ENCODE data around the gene MSH5. TPM values are rescaled to one million over a fixed set of nuclear protein-coding genes. Genes with fewer than 3 reads are reported as not detected.

Gene MSH5
- total and polyA plus RNA-seq, 2 of the 13 experiments (the other 11 are each of a cell fraction or from before 2014, with no cell fraction given): 10.2 to 38.7 TPM

DNA sequence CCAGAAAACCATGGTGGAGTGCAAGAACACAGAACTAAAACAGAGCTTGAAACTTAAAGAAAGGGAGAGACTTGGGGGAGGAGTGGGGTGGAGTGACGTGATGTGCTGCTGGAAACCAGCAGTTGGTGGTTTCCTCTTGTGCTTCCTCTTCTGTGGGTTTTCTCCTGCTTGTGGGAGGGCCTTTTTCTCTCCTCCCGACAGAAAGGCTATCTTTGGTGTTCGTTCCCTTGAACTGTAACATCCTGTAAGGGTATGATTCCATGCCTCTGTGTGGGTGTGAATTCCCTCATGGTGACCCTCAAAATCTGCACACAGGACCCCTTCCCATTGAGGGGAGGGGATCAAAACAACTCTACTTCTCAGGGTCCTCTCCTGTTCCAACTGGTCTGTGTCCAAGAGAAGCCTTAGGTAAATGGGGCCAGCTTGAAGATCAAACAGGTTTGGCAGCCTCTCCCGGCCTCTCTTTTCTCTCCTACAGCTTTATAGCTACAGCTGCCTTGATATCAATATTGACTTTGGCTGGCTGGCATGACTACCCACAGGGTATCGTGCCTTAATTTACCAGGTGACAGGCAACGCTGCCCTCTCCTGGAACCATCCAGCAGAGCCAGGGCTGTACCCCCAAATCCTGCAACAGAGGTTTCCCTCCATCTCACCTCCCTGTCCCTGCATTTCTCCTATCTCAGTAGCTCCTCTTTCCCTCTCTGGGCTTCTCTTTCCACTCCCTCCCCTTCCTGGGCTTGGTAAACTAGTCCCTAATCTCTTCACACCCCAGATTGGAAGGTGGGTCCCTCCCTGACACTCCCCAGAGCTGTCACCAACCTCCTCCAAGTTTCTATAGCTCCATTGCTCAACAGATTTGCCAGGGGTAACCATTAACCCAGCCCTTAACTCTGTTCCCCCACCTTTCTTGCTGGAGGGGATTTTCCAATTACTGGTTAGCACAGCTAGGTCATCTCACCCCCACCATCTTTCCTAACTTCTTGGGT lies 1.5 kb upstream of the MSH5 start (continued):
- TF ChIP-seq, protein P1, sequence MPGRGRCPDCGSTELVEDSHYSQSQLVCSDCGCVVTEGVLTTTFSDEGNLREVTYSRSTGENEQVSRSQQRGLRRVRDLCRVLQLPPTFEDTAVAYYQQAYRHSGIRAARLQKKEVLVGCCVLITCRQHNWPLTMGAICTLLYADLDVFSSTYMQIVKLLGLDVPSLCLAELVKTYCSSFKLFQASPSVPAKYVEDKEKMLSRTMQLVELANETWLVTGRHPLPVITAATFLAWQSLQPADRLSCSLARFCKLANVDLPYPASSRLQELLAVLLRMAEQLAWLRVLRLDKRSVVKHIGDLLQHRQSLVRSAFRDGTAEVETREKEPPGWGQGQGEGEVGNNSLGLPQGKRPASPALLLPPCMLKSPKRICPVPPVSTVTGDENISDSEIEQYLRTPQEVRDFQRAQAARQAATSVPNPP (CRISPR knock-in tag; IDR thresholded peaks at IDR 0.05): peak; percentile 35; the same call in 1 of the 2 replicates
- TF ChIP-seq, protein P2, sequence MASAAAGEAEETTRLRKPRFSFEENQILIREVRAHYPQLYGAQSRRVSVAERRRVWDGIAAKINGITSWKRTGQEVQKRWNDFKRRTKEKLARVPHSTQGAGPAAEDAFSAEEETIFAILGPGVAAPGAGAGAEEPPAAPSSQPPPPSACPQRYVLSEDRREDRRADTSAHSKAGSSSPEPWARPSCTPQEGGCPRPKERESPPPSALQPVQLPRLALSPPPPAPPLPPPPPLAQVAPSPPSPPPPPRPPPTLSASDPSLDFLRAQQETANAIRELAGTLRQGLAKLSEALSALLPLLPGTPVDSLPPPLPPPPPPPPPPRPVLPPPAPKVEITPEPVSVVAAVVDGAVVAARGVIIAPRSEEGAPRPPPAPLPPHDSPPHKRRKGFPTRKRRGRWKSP (CRISPR knock-in tag; IDR thresholded peaks at IDR 0.05): 0 out of 2 replicates have a peak, but pooled peaks have one; percentile 11
- TF ChIP-seq, protein P3, sequence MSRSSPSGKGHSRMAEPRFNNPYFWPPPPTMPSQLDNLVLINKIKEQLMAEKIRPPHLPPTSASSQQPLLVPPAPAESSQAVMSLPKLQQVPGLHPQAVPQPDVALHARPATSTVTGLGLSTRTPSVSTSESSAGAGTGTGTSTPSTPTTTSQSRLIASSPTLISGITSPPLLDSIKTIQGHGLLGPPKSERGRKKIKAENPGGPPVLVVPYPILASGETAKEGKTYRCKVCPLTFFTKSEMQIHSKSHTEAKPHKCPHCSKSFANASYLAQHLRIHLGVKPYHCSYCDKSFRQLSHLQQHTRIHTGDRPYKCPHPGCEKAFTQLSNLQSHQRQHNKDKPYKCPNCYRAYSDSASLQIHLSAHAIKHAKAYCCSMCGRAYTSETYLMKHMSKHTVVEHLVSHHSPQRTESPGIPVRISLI (CRISPR knock-in tag; IDR thresholded peaks at IDR 0.05; ENCODE audit: borderline replicate concordance): peak; percentile 81; the same call in 1 of the 2 replicates
- TF ChIP-seq, protein P4, sequence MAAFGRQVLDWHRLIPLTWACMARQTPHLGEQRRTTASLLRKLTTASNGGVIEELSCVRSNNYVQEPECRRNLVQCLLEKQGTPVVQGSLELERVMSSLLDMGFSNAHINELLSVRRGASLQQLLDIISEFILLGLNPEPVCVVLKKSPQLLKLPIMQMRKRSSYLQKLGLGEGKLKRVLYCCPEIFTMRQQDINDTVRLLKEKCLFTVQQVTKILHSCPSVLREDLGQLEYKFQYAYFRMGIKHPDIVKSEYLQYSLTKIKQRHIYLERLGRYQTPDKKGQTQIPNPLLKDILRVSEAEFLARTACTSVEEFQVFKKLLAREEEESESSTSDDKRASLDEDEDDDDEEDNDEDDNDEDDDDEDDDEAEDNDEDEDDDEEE (CRISPR knock-in tag; IDR thresholded peaks at IDR 0.05): no peak
- TF ChIP-seq ZNF616 (CRISPR knock-in tag; IDR thresholded peaks at IDR 0.05; ENCODE audit: low read depth): 0 out of 2 replicates have a peak, but pooled peaks have one; percentile 43
- TF ChIP-seq NKX3-1 (CRISPR knock-in tag; IDR thresholded peaks at IDR 0.05): peak; percentile 43; the same call in 1 of the 2 replicates
- TF ChIP-seq ZFP36L2 (CRISPR knock-in tag; IDR thresholded peaks at IDR 0.05): peak; percentile 69; the same call in 1 of the 2 replicates
- TF ChIP-seq, protein P5, sequence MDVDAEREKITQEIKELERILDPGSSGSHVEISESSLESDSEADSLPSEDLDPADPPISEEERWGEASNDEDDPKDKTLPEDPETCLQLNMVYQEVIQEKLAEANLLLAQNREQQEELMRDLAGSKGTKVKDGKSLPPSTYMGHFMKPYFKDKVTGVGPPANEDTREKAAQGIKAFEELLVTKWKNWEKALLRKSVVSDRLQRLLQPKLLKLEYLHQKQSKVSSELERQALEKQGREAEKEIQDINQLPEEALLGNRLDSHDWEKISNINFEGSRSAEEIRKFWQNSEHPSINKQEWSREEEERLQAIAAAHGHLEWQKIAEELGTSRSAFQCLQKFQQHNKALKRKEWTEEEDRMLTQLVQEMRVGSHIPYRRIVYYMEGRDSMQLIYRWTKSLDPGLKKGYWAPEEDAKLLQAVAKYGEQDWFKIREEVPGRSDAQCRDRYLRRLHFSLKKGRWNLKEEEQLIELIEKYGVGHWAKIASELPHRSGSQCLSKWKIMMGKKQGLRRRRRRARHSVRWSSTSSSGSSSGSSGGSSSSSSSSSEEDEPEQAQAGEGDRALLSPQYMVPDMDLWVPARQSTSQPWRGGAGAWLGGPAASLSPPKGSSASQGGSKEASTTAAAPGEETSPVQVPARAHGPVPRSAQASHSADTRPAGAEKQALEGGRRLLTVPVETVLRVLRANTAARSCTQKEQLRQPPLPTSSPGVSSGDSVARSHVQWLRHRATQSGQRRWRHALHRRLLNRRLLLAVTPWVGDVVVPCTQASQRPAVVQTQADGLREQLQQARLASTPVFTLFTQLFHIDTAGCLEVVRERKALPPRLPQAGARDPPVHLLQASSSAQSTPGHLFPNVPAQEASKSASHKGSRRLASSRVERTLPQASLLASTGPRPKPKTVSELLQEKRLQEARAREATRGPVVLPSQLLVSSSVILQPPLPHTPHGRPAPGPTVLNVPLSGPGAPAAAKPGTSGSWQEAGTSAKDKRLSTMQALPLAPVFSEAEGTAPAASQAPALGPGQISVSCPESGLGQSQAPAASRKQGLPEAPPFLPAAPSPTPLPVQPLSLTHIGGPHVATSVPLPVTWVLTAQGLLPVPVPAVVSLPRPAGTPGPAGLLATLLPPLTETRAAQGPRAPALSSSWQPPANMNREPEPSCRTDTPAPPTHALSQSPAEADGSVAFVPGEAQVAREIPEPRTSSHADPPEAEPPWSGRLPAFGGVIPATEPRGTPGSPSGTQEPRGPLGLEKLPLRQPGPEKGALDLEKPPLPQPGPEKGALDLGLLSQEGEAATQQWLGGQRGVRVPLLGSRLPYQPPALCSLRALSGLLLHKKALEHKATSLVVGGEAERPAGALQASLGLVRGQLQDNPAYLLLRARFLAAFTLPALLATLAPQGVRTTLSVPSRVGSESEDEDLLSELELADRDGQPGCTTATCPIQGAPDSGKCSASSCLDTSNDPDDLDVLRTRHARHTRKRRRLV (CRISPR knock-in tag; IDR thresholded peaks at IDR 0.05): peak; percentile 55
- TF ChIP-seq RXRB (CRISPR knock-in tag; IDR thresholded peaks at IDR 0.05; ENCODE audit: borderline replicate concordance): peak; percentile 84
- no peak for TF ChIP-seq ZFAT (CRISPR knock-in tag; conservative IDR thresholded peaks at IDR 0.05)
- peak; percentile 68 for TF ChIP-seq CREM (IDR thresholded peaks at IDR 0.05)
- TF ChIP-seq CREM (CRISPR knock-in tag; IDR thresholded peaks at IDR 0.05): no peak
- TF ChIP-seq, protein P6, sequence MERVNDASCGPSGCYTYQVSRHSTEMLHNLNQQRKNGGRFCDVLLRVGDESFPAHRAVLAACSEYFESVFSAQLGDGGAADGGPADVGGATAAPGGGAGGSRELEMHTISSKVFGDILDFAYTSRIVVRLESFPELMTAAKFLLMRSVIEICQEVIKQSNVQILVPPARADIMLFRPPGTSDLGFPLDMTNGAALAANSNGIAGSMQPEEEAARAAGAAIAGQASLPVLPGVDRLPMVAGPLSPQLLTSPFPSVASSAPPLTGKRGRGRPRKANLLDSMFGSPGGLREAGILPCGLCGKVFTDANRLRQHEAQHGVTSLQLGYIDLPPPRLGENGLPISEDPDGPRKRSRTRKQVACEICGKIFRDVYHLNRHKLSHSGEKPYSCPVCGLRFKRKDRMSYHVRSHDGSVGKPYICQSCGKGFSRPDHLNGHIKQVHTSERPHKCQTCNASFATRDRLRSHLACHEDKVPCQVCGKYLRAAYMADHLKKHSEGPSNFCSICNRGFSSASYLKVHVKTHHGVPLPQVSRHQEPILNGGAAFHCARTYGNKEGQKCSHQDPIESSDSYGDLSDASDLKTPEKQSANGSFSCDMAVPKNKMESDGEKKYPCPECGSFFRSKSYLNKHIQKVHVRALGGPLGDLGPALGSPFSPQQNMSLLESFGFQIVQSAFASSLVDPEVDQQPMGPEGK (CRISPR knock-in tag; IDR thresholded peaks at IDR 0.05): peak; percentile 97; the same call in 1 of the 2 replicates
- TF ChIP-seq ZNF331 (CRISPR knock-in tag; IDR thresholded peaks at IDR 0.05): peak; percentile 88; the same call in 1 of the 2 replicates
- peak; percentile 51 for TF ChIP-seq NFYB (CRISPR knock-in tag; IDR thresholded peaks at IDR 0.05)
- peak; percentile 8; the same call in 1 of the 2 replicates for TF ChIP-seq ZBTB7A (CRISPR knock-in tag; IDR thresholded peaks at IDR 0.05)

Measured in HepG2 (cell line).